AG10803 (cell line): ENCODE data around the gene RTEL1.

Experiments used
- DNase-seq: peaks from one replicate; pipeline ENCODE4 v3.0.0; 2010; ENCODE audit warnings: low read depth
- H3K4me3 ChIP-seq: 2 replicates; pipeline ENCODE4 v1.5.1; 2011; ENCODE audit warnings: mild to moderate bottlenecking, low read length, control low read depth
- CTCF ChIP-seq: conservative IDR thresholded peaks from 2 replicates; pipeline ENCODE4 v1.5.1; 2011; ENCODE audit warnings: mild to moderate bottlenecking, low read length, control low read depth, inconsistent platforms

Gene RTEL1

GRCh38 chr20:63675681-63676368 is 17.7 kb downstream of the RTEL1 start:
- TF ChIP-seq CTCF = no peak
- no peak for DNase-seq
- H3K4me3 ChIP-seq = no peak overlapping the region

GRCh38 chr20:63678071-63678470 is 20.0 kb downstream of the RTEL1 start:
- no peak for DNase-seq
- no peak overlapping the region for H3K4me3 ChIP-seq
- no peak for TF ChIP-seq CTCF

- no peak for DNase-seq
- no peak for TF ChIP-seq CTCF
- H3K4me3 ChIP-seq = no peak overlapping the region
Measured at GRCh38 chr20:63678667-63679465, 20.8 kb downstream of the RTEL1 start.

GRCh38 chr20:63679799-63680305 is 21.7 kb downstream of the RTEL1 start:
- TF ChIP-seq CTCF = no peak
- DNase-seq = no peak
- no peak overlapping the region for H3K4me3 ChIP-seq

GRCh38 chr20:63680427-63680826 is 22.3 kb downstream of the RTEL1 start:
- H3K4me3 ChIP-seq = no peak overlapping the region
- no peak for DNase-seq
- no peak for TF ChIP-seq CTCF

GRCh38 chr20:63680857-63681608 is 22.9 kb downstream of the RTEL1 start:
- no peak overlapping the region for H3K4me3 ChIP-seq
- no peak for DNase-seq
- no peak for TF ChIP-seq CTCF
